T-helper 1 cell treated with Interleukin-12 subunit alpha and Interleukin-12 subunit beta and Interleukin-4 antibody, amounts not matched to agents 30 ng/mL and 1 ng/mL, for 36 hours (primary cell): ENCODE results near the gene SIDT2. TPM values are rescaled to one million over a fixed set of nuclear protein-coding genes. Genes with fewer than 3 reads are reported as not detected.

ENCODE experiments used
- intact Hi-C: fragments of 100-400 bp; cut with micrococcal nuclease; formaldehyde crosslinking; loops from one replicate; pipeline ENCODE4 v1.15.1; 2024
- total RNA-seq: library from RNA; stranded (reverse); gene quantifications from 2 replicates; pipeline ENCODE4 v1.2.3, GENCODE V29; 2022

Gene SIDT2
- total RNA-seq, 1 donor from 2014 or later: 31.8 TPM

DNA sequence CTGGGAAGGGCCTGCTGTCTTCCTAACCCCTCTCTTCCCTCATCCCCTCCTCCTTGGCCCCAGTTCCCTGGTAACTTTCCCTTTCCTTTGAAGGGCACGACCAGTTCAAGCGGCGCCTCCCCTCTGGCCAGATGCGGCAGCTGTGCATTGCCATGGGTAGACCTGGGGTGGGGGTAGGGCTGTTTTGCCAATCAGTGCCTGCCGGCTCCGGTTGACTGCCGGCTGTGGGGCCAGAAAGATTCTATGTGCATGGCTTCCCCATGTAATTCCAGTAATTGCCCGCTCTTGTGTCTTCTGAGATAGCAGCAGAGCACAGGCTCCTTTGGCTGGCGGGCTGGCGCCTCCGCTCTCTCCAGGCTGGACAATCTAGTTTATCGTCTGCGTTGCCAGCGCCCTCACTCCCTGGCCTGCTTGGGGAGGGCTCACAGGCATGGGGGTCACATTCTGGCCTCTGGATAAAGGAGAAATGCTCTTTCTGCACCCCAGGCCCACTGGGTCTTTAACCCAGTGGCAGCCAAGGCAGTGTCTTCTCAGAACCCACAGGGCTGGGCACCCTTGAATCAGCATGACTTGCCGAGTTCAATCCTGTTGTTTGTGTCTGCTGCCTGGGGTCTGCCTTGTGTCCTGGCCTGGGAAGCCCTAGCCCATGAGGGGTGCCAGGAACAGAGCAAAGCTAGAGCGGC is 9.4 kb downstream of the SIDT2 start:
- intact Hi-C loops: no loop called here

DNA sequence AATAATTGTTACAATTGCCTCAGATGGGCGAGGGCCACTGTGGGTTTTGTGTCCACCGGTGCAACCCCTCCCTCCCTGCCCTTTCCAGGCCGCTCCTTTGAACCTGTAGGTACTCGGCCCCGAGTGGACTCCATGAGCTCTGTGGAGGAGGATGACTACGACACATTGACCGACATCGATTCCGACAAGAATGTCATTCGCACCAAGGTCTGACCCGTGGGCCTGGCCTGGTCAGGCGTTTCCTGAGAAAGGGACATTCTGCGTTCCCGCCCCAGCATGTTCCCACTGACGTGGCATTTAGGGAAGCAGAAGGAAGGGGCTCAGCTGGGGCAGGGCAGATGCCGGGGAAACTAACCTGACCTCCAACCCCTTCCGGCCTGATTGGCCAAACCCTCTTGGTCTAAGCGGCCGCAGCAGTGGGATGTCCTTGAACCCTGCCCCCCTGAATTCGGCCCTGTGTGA is 10.1 kb downstream of the SIDT2 start:
- intact Hi-C loops: no loop called here

DNA sequence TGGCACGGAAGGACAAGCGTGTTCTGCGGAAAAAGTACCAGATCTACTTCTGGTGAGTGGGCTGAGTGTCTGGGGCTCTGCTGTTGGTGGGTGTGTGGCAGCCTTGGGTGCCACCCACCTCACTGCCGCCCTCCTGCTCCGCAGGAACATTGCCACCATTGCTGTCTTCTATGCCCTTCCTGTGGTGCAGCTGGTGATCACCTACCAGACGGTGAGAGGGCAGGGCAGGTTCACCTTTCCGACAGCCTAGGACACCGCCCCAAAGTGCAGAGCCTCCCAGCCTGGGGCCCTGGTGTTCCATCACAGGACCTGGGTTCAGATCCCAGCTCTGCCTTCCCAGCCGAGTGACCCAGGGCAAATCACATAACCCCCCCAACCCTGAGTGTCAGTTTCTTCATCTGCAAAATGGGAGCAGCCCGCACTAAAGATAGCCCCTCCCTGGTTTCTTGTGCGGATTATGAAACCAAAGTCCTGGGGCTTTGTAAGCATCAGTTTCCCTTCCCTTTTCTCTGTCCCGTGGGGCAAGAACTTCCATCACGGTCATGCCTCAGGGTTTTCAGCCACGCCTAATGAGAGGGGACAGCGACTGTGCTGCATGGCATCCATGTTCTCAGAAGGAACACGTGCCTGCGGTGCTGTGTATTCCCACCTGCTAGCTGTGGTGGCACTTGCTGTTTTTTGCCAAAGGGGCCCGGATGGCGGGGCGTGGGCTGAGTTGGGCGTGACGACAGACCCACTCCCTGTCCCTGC is 10.8 kb downstream of the SIDT2 start:
- intact Hi-C loops: no loop called here

DNA sequence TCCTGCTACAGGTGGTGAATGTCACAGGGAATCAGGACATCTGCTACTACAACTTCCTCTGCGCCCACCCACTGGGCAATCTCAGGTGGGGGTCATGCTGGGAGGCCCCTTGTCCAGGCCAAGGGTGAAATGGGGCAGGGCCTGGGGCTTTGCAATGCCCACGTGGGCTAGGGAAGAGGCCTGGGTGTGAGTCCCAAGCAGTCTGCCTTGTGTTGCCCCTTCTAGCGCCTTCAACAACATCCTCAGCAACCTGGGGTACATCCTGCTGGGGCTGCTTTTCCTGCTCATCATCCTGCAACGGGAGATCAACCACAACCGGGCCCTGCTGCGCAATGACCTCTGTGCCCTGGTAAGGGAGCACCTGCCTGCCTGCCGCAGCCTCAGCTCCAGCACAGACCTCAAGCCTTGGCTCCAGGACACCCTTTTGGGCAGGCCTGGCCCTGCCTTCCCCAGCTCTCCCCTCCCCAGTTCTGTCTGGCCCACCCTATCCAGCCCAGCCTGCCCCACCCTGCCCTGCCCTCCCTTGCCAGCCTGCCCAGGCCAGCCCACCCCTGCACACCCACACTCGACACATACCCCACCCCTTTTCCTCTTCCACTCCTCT is 11.5 kb downstream of the SIDT2 start:
- intact Hi-C loops: no loop called here

DNA sequence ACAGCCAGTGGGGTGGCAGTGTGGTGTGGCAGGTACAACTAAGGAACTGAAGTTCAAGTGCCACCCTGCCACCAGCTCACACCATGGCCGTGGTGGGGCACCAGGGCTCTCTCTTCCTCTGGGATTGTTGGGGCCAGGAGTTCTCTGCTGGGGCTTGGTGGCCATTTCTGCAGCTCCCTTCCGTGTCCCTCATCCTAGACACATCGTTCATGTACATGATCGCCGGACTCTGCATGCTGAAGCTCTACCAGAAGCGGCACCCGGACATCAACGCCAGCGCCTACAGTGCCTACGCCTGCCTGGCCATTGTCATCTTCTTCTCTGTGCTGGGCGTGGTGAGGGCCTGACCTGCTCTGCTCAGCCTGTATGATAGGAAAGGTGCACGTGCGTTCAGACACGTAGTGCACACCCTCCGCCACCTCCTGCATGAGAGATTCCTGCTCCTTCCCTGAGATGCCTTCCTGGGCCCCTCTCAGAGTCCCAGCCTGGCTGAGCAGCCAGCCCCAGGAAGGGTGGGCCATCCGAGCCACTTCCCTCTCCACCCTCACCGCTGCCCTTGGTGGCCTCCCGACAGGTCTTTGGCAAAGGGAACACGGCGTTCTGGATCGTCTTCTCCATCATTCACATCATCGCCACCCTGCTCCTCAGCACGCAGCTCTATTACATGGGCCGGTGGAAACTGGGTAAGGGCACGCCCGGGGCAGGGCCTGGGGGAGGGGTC is 13.3 kb downstream of the SIDT2 start:
- intact Hi-C loops: no loop called here

DNA sequence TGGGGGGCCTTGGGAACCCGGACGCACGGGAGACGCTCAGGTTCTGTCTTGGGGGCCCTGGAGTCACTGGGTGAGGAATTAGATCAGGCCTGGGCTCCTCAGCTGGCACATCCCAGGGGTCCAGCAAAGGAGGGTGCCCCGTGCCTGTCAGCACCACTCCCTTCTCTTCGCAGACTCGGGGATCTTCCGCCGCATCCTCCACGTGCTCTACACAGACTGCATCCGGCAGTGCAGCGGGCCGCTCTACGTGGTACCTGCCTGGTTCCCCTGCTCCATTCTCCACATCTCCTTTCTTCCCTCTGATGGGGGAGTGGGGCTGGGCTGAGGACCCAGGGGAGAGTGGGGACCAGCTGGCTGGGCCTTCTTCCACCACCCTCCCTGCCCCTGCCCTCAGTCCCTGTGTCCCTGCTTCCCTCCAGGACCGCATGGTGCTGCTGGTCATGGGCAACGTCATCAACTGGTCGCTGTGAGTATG is 13.9 kb downstream of the SIDT2 start:
- intact Hi-C loops: no loop called here

DNA sequence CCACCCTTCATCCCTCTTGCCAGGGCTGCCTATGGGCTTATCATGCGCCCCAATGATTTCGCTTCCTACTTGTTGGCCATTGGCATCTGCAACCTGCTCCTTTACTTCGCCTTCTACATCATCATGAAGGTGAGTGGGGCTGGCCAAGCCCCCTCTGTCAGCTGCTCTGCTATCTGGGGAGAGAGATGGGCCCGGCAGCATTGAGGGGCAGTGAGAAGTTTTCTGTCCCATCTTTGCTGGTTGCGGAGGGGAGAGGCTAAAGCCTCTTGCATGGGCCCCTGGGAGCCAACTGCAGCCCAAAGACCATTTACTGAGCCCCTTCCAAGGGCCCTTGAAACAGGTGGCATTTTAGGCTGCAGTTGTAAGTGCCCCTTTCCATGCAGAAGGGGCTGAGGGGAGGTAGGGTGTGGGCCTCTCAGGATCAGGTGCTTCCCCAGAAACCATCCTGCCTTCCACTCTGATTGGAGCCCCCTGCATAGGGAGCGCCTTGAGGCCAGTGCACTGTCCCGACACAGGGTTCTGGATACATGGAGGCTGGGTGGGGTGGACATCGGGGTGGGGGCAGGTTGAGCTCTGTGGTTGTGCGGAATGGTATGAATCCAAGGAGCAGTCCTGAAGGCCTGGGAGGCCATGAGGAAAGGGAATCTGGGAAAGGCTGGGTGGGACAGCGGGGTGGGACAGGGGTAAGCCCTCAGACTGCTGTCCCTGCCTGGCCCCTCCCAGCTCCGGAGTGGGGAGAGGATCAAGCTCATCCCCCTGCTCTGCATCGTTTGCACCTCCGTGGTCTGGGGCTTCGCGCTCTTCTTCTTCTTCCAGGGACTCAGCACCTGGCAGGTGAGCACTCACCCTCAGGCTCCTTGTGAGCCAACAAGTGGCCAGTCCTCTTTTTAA is 14.8 kb downstream of the SIDT2 start:
- intact Hi-C loops: no loop called here

DNA sequence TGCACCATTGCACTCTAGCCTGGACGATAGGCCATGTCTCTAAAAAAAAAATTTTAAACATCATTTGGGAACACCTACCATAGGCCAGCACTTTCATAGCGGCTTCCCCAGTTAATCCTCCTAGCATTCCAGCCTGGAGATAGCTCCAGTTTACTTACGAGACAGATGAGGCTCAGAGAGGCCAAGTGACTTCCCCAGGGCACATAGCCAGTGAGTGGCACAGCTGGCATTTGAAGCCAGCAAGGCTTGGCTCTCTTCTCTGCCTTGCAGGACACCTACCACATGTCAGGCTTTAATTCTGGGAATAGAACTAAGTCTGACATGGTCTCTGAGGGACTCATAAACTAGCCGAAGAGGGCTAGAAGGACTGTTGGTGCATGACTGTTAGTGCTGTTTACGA is 15.7 kb downstream of the SIDT2 start:
- intact Hi-C loops: no loop called here

DNA sequence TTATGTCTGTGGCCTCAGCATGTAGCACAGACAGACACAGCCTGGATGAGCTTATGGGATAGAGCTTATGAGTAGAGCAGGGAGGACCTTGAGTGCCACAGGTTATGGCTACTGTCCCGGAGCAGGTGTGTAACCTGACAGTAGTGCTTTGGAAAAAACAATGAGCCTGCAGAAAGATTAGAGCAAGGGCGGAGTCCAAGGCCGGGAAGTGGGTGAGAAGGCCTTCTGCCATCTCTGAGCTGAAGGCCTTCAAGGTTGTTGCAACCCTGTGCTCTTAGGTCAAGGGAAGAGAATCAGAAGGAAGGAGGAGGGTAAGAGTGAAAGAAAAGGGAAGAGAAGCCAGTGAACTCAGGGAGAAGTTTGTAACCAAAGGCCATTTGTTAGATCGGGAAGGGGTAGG is 16.7 kb downstream of the SIDT2 start:
- intact Hi-C loops: no loop called here

DNA sequence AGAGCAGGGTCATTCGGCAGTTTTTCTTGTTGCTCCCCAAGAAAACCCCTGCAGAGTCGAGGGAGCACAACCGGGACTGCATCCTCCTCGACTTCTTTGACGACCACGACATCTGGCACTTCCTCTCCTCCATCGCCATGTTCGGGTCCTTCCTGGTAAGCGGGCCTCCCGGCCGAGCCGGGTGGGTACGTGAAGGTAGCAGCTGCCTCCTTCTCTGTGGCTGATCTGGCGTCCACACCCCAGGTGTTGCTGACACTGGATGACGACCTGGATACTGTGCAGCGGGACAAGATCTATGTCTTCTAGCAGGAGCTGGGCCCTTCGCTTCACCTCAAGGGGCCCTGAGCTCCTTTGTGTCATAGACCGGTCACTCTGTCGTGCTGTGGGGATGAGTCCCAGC is 17.2 kb downstream of the SIDT2 start:
- intact Hi-C loops: no loop called here

DNA sequence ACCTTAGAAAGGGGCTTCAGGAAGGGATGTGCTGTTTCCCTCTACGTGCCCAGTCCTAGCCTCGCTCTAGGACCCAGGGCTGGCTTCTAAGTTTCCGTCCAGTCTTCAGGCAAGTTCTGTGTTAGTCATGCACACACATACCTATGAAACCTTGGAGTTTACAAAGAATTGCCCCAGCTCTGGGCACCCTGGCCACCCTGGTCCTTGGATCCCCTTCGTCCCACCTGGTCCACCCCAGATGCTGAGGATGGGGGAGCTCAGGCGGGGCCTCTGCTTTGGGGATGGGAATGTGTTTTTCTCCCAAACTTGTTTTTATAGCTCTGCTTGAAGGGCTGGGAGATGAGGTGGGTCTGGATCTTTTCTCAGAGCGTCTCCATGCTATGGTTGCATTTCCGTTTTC is 18.5 kb downstream of the SIDT2 start:
- intact Hi-C loops: no loop called here

DNA sequence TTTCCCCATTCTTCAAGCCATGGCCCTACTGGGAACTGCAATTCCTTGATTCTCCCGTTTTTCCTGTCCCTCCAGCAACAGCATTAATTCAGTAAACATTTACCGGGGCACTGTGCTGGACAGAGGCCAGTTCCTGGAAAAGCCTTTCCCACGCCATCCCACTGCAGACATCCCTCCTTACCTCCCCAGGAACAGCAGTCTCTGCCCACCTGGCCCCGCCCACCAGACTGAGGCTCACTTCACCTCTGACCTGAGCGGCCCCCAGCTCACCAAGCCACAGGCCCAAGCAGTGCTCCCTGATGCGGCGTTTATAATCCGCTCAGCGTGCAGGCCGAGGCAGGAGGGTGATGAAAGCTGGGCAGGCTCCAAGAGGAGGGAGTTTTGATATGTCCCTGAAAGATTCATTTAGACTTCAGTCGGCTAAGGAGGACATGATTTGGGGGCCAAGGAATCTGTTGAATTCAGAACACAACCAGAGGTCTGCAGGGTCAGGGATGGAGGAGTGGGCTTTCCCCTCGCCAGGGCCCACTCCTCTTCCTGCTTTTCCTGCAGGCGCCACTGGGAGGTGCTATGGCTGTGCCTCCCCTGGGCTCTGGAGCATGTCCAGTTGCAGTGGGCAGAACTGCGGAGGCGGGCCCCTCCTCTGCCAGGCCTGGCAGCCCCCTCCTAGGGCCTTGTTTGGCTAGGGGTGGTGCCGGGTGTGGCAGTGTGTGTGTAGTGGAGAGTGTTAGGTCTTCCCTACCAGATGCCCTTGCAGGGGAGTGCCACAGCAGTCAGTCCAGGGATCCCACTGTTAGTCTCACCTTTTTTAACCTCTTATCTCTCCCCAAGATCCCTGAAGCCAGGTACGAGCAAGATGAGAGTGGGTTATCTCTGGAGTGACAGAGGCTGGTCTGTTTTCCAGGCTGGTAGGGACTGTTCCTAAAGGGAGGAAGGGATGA is 19.2 kb downstream of the SIDT2 start:
- intact Hi-C loops: no loop called here

DNA sequence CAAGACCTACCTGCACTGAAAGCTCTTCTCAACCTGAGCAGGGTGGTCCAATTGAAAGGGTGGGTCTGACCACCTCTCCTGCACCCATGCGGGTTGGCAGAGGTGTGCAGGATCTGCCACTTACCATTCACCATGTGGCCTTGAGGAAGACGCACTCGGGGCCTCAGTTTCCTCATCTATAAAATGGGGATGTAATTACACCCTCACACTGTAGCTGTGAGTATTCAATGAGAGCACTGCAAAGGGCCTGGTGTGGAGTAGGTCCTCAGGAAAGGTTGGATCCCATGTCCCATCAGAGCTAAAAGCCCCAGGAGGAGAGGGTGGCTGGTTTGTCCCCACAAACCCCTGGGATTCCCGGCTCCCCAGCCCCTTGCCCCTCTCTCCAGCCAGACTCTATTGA is 20.1 kb downstream of the SIDT2 start:
- intact Hi-C loops: no loop called here

DNA sequence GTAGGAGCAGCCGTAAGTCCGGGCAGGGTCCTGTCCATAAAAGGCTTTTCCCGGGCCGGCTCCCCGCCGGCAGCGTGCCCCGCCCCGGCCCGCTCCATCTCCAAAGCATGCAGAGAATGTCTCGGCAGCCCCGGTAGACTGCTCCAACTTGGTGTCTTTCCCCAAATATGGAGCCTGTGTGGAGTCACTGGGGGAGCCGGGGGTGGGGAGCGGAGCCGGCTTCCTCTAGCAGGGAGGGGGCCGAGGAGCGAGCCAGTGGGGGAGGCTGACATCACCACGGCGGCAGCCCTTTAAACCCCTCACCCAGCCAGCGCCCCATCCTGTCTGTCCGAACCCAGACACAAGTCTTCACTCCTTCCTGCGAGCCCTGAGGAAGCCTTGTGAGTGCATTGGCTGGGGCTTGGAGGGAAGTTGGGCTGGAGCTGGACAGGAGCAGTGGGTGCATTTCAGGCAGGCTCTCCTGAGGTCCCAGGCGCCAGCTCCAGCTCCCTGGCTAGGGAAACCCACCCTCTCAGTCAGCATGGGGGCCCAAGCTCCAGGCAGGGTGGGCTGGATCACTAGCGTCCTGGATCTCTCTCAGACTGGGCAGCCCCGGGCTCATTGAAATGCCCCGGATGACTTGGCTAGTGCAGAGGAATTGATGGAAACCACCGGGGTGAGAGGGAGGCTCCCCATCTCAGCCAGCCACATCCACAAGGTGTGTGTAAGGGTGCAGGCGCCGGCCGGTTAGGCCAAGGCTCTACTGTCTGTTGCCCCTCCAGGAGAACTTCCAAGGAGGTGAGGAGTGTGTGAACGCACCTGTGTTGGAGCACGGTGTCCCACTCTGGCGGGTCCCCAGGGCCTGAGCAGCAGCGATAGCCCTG is 20.7 kb downstream of the SIDT2 start, which contains the start of gene TAGLN:
TAGLN (plus strand) TSS at position 318 of the 863 bp plus-strand sequence. CDS start 3,644 bp downstream, outside the sequence.
- intact Hi-C loops: no loop called here

DNA sequence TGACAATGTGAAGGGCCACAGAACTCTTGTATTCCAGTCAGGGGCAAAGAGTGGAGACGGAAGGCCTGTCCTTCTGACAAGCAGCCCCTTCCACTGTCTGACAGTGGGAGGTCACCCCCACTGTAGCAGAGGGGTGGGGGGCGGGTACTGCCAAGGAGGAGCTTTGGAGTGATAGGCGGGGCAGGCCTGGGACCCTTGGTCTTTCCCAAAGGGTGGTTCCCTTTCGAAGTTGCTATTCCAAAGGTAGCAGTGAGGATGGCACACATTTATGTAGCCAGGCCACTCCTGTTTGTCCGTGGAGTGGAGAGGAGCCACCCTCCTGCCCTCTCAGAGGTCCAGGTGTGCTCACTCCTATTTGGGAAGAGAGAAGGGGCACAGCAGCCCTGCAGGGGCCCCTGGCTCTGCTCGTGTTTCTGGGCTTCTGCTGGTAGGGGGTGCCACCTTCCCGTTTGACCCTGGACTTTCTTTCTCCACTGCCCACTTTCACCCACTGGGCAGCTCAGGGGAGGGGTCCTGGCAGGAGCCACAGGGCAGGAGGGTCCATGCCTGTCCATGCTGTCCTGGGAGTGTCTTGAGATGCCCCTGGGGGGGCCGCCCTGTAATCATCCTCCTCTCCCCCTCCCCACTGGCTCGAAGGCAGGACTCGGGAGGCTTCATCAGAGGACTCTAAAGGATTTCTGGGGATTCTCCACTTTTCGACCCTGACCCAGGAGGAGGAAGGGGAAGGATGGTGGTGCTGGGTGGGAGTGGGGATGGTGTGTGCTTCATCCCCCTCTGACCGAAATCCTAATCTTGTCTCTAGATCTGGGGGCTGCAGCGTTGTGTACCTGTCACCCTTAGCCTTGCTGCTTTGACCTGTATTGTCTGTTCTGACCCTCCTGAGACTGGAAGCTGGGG is 21.6 kb downstream of the SIDT2 start:
- intact Hi-C loops: no loop called here

DNA sequence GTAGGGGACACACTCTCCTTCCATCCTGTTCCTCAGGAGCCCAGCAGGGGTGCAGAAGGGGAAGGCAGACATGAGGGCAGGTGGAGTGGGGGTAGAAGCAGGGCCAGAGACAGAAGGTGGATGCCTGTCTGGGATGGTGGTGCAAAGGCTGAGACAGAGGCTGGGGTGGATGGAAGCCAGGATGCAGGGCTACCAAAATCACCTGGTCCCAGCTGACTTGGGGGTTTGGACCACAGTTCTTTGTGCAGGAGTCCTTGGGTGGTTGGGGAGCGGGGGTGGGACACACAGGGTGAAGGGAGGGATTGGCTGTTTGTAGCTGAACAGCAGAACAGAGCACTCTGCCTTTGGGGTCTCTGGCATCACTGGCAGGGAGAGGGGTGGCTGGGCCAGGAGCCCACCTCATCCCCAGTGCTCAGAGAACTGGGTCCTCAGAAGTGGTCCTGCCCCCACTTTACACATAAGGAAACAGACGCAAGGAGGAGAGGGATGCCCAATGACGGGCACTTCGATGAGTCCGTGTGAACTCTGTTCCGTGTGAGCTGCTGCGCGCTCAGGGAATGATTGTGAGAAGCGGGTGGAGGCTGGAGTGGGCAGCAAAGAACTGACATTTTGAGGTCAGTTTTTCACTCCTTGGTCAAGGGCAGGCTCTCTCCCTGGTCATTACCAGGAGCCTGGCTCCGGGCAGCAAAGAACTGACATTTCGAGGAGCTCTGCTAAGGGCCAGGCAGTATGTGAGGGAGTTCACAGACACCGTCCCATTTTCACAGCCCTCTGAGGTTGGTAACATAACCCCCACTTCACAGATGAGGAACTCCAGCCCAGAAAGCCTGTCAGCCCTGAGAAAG is 22.5 kb downstream of the SIDT2 start:
- intact Hi-C loops: no loop called here
